Natural killer cell (primary cell): ENCODE data around the gene PFKM. TPM values are rescaled to one million over a fixed set of nuclear protein-coding genes. Genes with fewer than 3 reads are reported as not detected.
A peak's percentile ranks its signal among the peaks of the same experiment; 100 is the strongest.

Source experiments
- ATAC-seq, 3 donors: fragments of 150-1000 bp in 2 of 3; fragments of 200-7000 bp in 1 of 3; cut with Tn5 transposase; 1 replicate in 1 of 3; 2 replicates in 2 of 3; pipeline ENCODE4 v1.10.0; 2021; ENCODE audit warnings: mild to moderate bottlenecking in 2 of 3, moderate library complexity in 2 of 3
- DNase-seq, 2 donors: peaks; one replicate each; pipeline versions ENCODE4 v3.0.0 to v3.0.0-alpha.2; 2013 to 2021; ENCODE audit warnings: mixed read lengths in 1 of 2
- H3K27ac ChIP-seq: one replicate; pipeline ENCODE4 v1.5.1; 2013; ENCODE audit warnings: mild to moderate bottlenecking, low read length
- H3K27me3 ChIP-seq: one replicate; pipeline ENCODE4 v1.6.1; 2013; ENCODE audit warnings: low read length; ENCODE audit not compliant: control insufficient read depth, insufficient read depth
- H3K36me3 ChIP-seq: one replicate; pipeline ENCODE4 v1.6.1; 2013; ENCODE audit warnings: low read length; ENCODE audit not compliant: control insufficient read depth, insufficient read depth
- H3K4me1 ChIP-seq: one replicate; pipeline ENCODE4 v1.6.1; 2013; ENCODE audit warnings: low read length; ENCODE audit not compliant: control insufficient read depth, insufficient read depth
- H3K4me3 ChIP-seq: one replicate; pipeline ENCODE4 v1.5.1; 2013; ENCODE audit warnings: low read length
- H3K9me3 ChIP-seq: one replicate; pipeline ENCODE4 v1.6.1; 2013; ENCODE audit warnings: low read length; ENCODE audit not compliant: control insufficient read depth, insufficient read depth
- H3K27ac Mint-ChIP-seq, 2 donors: one replicate each; pipeline ENCODE4 v1.8.0; 2022; ENCODE audit warnings: mild to moderate bottlenecking in 2 of 2, mixed read lengths in 2 of 2, moderate library complexity in 1 of 2
- H3K27me3 Mint-ChIP-seq, 2 donors: one replicate each; pipeline ENCODE4 v1.8.0; 2022; ENCODE audit warnings: low read depth in 2 of 2, mixed read lengths in 2 of 2
- H3K36me3 Mint-ChIP-seq: one replicate; pipeline ENCODE4 v1.8.0; 2022; ENCODE audit warnings: mixed read lengths
- H3K4me1 Mint-ChIP-seq, 2 donors: one replicate each; pipeline ENCODE4 v1.8.0; 2022; ENCODE audit warnings: mixed read lengths in 2 of 2
- H3K4me3 Mint-ChIP-seq: one replicate; pipeline ENCODE4 v1.8.0; 2022; ENCODE audit warnings: mild to moderate bottlenecking, moderate library complexity, mixed read lengths
- H3K9me3 Mint-ChIP-seq, 2 donors: one replicate each; pipeline ENCODE4 v1.8.0; 2022; ENCODE audit warnings: mixed read lengths in 2 of 2
- WGBS: methylation state at CpG from one replicate; pipeline ENCODE4 v1.1.7; 2013; ENCODE audit warnings: missing lambda C conversion rate; ENCODE audit not compliant: insufficient coverage; 5-methylcytosine and 5-hydroxymethylcytosine counted together
- intact Hi-C: fragments of 100-400 bp; cut with micrococcal nuclease; formaldehyde crosslinking; loops from one replicate; pipeline ENCODE4 v1.14.2; 2022
- total RNA-seq, 4 donors: library from RNA; stranded (reverse); fragments of 120-200 nt in 1 of 4; gene quantifications; one replicate each; pipeline versions ENCODE4 v1.2.3 to v1.2.4, GENCODE V29; 2013 to 2022
- TF ChIP-seq, protein P1 (sequence below): fragments of 200-600 bp; IDR thresholded peaks from one replicate; pipeline ENCODE4 v1.8.0; 2022; ENCODE audit warnings: antibody characterized with exemption

Gene PFKM
- total RNA-seq, 3 donors from 2014 or later (not counting 1 experiment from before 2014, with no cell fraction given) = 6.2 to 13.5 (median 6.4) TPM

- Mint-ChIP-seq H3K27me3 (peaks cover 49 to 59% of the 10 kb centered on the region in 2 donors), H3K36me3 (no peaks in the 10 kb centered on the region), H3K4me3 (no peak overlapping the region), H3K27ac (no peak overlapping the region), H3K4me1 (peaks cover 18 to 23% of the 10 kb centered on the region in 2 donors), H3K9me3 (no peaks in the 10 kb centered on the region)
- H3K36me3 ChIP-seq = no peaks in the 10 kb centered on the region
- H3K27ac ChIP-seq = no peak overlapping the region
- peaks cover 18% of the 10 kb centered on the region for H3K4me1 ChIP-seq
- H3K9me3 ChIP-seq = no peaks in the 10 kb centered on the region
- intact Hi-C loops = loop anchor here (10.0 kb wide), 1 partner anchor 274 kb away; no protein-coding TSS in a partner anchor
- peaks cover 32% of the 10 kb centered on the region for H3K27me3 ChIP-seq
- H3K4me3 ChIP-seq = no peak overlapping the region
- ATAC-seq (no peak), DNase-seq (no peak)
- TF ChIP-seq, protein P1, sequence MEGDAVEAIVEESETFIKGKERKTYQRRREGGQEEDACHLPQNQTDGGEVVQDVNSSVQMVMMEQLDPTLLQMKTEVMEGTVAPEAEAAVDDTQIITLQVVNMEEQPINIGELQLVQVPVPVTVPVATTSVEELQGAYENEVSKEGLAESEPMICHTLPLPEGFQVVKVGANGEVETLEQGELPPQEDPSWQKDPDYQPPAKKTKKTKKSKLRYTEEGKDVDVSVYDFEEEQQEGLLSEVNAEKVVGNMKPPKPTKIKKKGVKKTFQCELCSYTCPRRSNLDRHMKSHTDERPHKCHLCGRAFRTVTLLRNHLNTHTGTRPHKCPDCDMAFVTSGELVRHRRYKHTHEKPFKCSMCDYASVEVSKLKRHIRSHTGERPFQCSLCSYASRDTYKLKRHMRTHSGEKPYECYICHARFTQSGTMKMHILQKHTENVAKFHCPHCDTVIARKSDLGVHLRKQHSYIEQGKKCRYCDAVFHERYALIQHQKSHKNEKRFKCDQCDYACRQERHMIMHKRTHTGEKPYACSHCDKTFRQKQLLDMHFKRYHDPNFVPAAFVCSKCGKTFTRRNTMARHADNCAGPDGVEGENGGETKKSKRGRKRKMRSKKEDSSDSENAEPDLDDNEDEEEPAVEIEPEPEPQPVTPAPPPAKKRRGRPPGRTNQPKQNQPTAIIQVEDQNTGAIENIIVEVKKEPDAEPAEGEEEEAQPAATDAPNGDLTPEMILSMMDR = no peak
- WGBS = 89% methylated on average over 2 of the region's 2 CpGs
Observed at GRCh38 chr12:48180857-48181495, 61.8 kb downstream of the PFKM start.

DNA sequence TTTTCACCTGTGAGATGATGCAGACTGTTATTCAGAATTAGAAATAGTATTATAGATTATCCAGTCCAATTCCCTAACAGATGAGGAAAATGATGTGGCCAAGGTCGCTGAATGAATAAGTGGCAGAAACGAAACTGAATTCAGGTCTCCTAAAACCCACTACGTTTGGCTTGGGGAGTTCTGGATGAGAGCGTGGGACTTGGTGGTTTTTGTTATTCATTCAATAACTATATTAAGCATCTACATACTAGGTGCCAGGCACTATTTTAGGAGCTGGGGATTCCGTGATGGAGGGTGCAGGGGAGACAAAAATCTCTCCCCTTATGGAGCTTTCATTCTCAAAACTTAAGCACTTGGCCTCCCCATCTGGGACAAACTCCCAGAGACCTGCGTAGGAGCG is 63.5 kb downstream of the PFKM start:
- no peak for ATAC-seq
- H3K27ac ChIP-seq = no peak overlapping the region
- H3K27me3 ChIP-seq = peaks cover 29% of the 10 kb centered on the region
- H3K4me3 ChIP-seq = peak overlapping the region; percentile 66
- WGBS = 0% methylated on average over 4 of the region's 7 CpGs
- intact Hi-C loops = loop anchor here (10.0 kb wide), 1 partner anchor 272 kb away; no protein-coding TSS in a partner anchor
- no peaks in the 10 kb centered on the region for H3K9me3 Mint-ChIP-seq
- peaks cover 18 to 23% of the 10 kb centered on the region in 2 donors for H3K4me1 Mint-ChIP-seq
- TF ChIP-seq, protein P1 = no peak
- H3K27ac Mint-ChIP-seq = peak overlapping the region; percentile 24 to 89
- peak in 1 of 2 donors; percentile 36 for DNase-seq
- H3K36me3 ChIP-seq = no peaks in the 10 kb centered on the region
- H3K27me3 Mint-ChIP-seq = peaks cover 51 to 53% of the 10 kb centered on the region in 2 donors
- no peaks in the 10 kb centered on the region for H3K36me3 Mint-ChIP-seq
- peaks cover 18% of the 10 kb centered on the region for H3K4me1 ChIP-seq
- peak overlapping the region; percentile 91 for H3K4me3 Mint-ChIP-seq
- no peaks in the 10 kb centered on the region for H3K9me3 ChIP-seq

DNA sequence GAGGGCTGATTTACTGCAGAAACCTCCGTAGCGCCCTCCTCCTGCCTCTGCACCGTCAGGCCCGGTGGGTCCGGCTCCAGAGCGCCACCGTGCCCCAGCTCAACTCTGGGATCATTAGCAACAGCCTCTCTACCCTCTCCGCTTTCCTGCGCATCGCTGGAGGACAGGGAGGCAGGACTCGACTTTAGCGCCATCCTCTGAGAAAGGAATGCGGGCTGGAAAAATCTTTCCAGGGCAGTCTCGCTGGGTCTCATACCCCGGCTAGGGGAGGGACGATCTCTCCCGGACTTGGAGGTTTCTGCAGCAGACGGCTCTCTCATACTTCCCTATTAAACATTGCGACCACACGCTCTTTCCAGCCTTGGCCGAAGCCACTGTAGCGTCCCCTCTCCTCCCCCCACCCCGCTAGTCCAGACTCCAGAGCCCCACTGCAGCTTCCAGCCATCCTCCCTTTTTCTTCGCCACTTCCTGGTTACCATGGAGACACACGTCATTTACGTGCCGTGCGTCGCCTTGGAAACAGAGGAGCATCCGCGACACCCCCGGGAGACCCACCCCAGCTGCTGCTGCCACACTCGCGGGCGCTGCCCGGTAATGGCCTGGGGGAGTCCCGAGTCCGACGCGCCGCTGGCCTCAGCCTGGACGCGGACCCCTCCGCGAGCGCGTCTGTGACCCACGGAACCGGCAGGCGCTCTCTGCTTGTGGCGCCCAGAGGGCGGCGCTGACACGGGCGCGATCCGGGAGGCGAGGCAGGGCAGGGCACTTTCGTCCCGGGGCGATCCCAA is 64.1 kb downstream of the PFKM start, which contains the start of gene CCDC184:
CCDC184 (plus strand) TSS at position 554 of the 785 bp plus-strand sequence. CDS start 479 bp downstream, outside the sequence.
- intact Hi-C loops = loop anchor here (10.0 kb wide), 1 partner anchor 272 kb away; no protein-coding TSS in a partner anchor
- peaks cover 29% of the 10 kb centered on the region for H3K27me3 ChIP-seq
- H3K9me3 ChIP-seq = no peaks in the 10 kb centered on the region
- peak within 1 kb of the TSS; percentile 66 for H3K4me3 ChIP-seq
- TF ChIP-seq, protein P1 = peak; percentile 52
- Mint-ChIP-seq H3K27me3 (peaks cover 48 to 52% of the 10 kb centered on the region in 2 donors), H3K36me3 (no peaks in the 10 kb centered on the region), H3K4me3 (peak within 1 kb of the TSS; percentile 91), H3K4me1 (peaks cover 18 to 23% of the 10 kb centered on the region in 2 donors), H3K9me3 (no peaks in the 10 kb centered on the region), H3K27ac (peak within 1 kb of the TSS; percentile 24 to 89)
- H3K36me3 ChIP-seq = no peaks in the 10 kb centered on the region
- DNase-seq (peak; percentile 63 to 92), ATAC-seq (peak; percentile 74 to 79 (median 74))
- H3K27ac ChIP-seq = peak within 1 kb of the TSS; percentile 40
- H3K4me1 ChIP-seq = peaks cover 18% of the 10 kb centered on the region
- under 1% methylated on average over 61 of the region's 61 CpGs for WGBS
